DOHH2 (cell line): Measurements from ENCODE around the gene NBEAL2.

ENCODE experiments used
- H3F3A ChIP-seq: fragments of 200-600 bp; sonication (generic), shearing (Covaris generic); 2 replicates; pipeline ENCODE4 v1.6.0; 2016; ENCODE audit warnings: antibody characterized with exemption, mild to moderate bottlenecking; ENCODE audit not compliant: control insufficient read depth, insufficient read depth
- H3K27ac ChIP-seq: fragments of 200-600 bp; sonication (generic); 2 replicates; pipeline ENCODE4 v1.5.1; 2014; ENCODE audit warnings: low read depth, mild to moderate bottlenecking, low read length, moderate library complexity
- H3K27me3 ChIP-seq: fragments of 200-600 bp; sonication (generic); 2 replicates; pipeline ENCODE4 v1.6.1; 2014; ENCODE audit warnings: mild to moderate bottlenecking, low read length, mixed read lengths; ENCODE audit not compliant: control insufficient read depth
- H3K36me3 ChIP-seq: fragments of 200-600 bp; sonication (generic); 2 replicates; pipeline ENCODE4 v1.6.1; 2014; ENCODE audit warnings: mild to moderate bottlenecking, low read length, moderate library complexity, mixed read lengths; ENCODE audit not compliant: control insufficient read depth
- H3K4me1 ChIP-seq: fragments of 200-600 bp; sonication (generic); 2 replicates; pipeline ENCODE4 v1.6.1; 2014; ENCODE audit warnings: mild to moderate bottlenecking, low read length, mixed read lengths; ENCODE audit not compliant: control insufficient read depth
- H3K4me2 ChIP-seq: fragments of 200-600 bp; sonication (generic); 2 replicates; pipeline ENCODE4 v1.6.0; 2014; ENCODE audit warnings: mild to moderate bottlenecking, low read length, moderate library complexity
- H3K4me3 ChIP-seq: fragments of 200-600 bp; sonication (generic); 2 replicates; pipeline ENCODE4 v1.5.1; 2014; ENCODE audit warnings: mild to moderate bottlenecking, low read length, mixed read lengths
- H3K79me2 ChIP-seq: fragments of 200-600 bp; sonication (generic); 2 replicates; pipeline ENCODE4 v1.6.1; 2014; ENCODE audit warnings: mild to moderate bottlenecking, low read length, mixed read lengths; ENCODE audit not compliant: control insufficient read depth
- H3K9me2 ChIP-seq: fragments of 200-600 bp; sonication (generic); replicated peaks from 2 replicates; pipeline ENCODE4 v1.6.1; 2014; ENCODE audit warnings: mild to moderate bottlenecking, low read length, mixed read lengths; ENCODE audit not compliant: control insufficient read depth
- H3K9me3 ChIP-seq: fragments of 200-600 bp; sonication (generic); 2 replicates; pipeline ENCODE4 v1.6.1; 2014; ENCODE audit warnings: antibody characterized with exemption, low read length, mixed read lengths; ENCODE audit not compliant: control insufficient read depth, insufficient read depth
- H4K20me1 ChIP-seq: fragments of 200-600 bp; sonication (generic); 2 replicates; pipeline ENCODE4 v1.6.0; 2014; ENCODE audit warnings: low read depth, mild to moderate bottlenecking, antibody characterized with exemption, low read length, moderate library complexity; ENCODE audit not compliant: control insufficient read depth, insufficient read depth
- CTCF ChIP-seq: fragments of 200-600 bp; sonication (generic); IDR thresholded peaks from one replicate; pipeline ENCODE4 v1.5.1; 2014; ENCODE audit warnings: antibody characterized with exemption, mild to moderate bottlenecking, low read depth, low read length; ENCODE audit not compliant: poor library complexity, severe bottlenecking
- EZH2phosphoT487 ChIP-seq: fragments of 200-600 bp; sonication (generic); IDR thresholded peaks from 2 replicates; pipeline ENCODE4 v1.6.1; 2017; ENCODE audit warnings: borderline replicate concordance, mild to moderate bottlenecking, antibody characterized with exemption, low read length, moderate library complexity, mixed read lengths

NBEAL2 gene

GRCh38 chr3:47056705-47057104, 77.2 kb downstream of the NBEAL2 start:
- H3F3A ChIP-seq, result no peaks in the 10 kb centered on the region
- H3K36me3 ChIP-seq, result peaks cover 54% of the 10 kb centered on the region
- H3K9me3 ChIP-seq, result no peaks in the 10 kb centered on the region
- H3K79me2 ChIP-seq, result peaks cover 33% of the 10 kb centered on the region
- no peaks in the 10 kb centered on the region for H3K27me3 ChIP-seq
- H3K27ac ChIP-seq, result no peak overlapping the region
- no peaks in the 10 kb centered on the region for H4K20me1 ChIP-seq
- TF ChIP-seq CTCF (no peak), EZH2phosphoT487 (no peak)
- no peaks in the 10 kb centered on the region for H3K9me2 ChIP-seq
- no peak overlapping the region for H3K4me2 ChIP-seq
- H3K4me3 ChIP-seq, result no peak overlapping the region
- H3K4me1 ChIP-seq, result no peaks in the 10 kb centered on the region

- Histone ChIP-seq H3K27ac (no peak overlapping the region), H3K9me2 (no peaks in the 10 kb centered on the region), H3K4me1 (no peaks in the 10 kb centered on the region), H3K4me3 (no peak overlapping the region), H3K9me3 (no peaks in the 10 kb centered on the region), H3K27me3 (no peaks in the 10 kb centered on the region), H3F3A (no peaks in the 10 kb centered on the region), H4K20me1 (no peaks in the 10 kb centered on the region), H3K4me2 (no peak overlapping the region), H3K79me2 (peaks cover 27% of the 10 kb centered on the region), H3K36me3 (peaks cover 54% of the 10 kb centered on the region)
- TF ChIP-seq CTCF (no peak), EZH2phosphoT487 (no peak)
These were observed 77.8 kb downstream of the NBEAL2 start for GRCh38 chr3:47057212-47057671.
